Type B pancreatic cell (in vitro differentiated cells): Measurements from ENCODE around the gene PLCL1. TPM values are rescaled to one million over a fixed set of nuclear protein-coding genes. Genes with fewer than 3 reads are reported as not detected.

ENCODE experiments used
- DNase-seq: peaks from one replicate; pipeline ENCODE4 v3.0.0; 2021; ENCODE audit warnings: mixed read lengths; ENCODE audit not compliant: unreplicated experiment; ENCODE audit errors: extremely low spot score
- H3K27ac Mint-ChIP-seq: 2 replicates; pipeline ENCODE4 v1.8.0; 2021; ENCODE audit warnings: mild to moderate bottlenecking, mixed read lengths
- H3K27me3 Mint-ChIP-seq: 2 replicates; pipeline ENCODE4 v1.8.0; 2021; ENCODE audit warnings: mixed read lengths
- H3K36me3 Mint-ChIP-seq: 2 replicates; pipeline ENCODE4 v1.8.0; 2021; ENCODE audit warnings: mixed read lengths
- H3K4me1 Mint-ChIP-seq: one replicate; pipeline ENCODE4 v1.8.0; 2021; ENCODE audit warnings: mixed read lengths; ENCODE audit not compliant: unreplicated experiment
- H3K4me3 Mint-ChIP-seq: 2 replicates; pipeline ENCODE4 v1.8.0; 2021; ENCODE audit warnings: mild to moderate bottlenecking, mixed read lengths
- H3K9me3 Mint-ChIP-seq: 2 replicates; pipeline ENCODE4 v1.8.0; 2021; ENCODE audit warnings: mixed read lengths
- CTCF ChIP-seq: fragments of 200-600 bp; sonication (generic); conservative IDR thresholded peaks from 2 replicates; pipeline ENCODE4 v1.5.0; 2021; ENCODE audit warnings: antibody characterized with exemption, mild to moderate bottlenecking
- total RNA-seq: library from RNA; stranded (reverse); gene quantifications from 2 replicates; pipeline ENCODE4 v1.2.1, GENCODE V29; 2021; ENCODE audit warnings: low replicate concordance

The PLCL1 gene
- total RNA-seq, 1 donor from 2014 or later, result 4.4 TPM

DNA sequence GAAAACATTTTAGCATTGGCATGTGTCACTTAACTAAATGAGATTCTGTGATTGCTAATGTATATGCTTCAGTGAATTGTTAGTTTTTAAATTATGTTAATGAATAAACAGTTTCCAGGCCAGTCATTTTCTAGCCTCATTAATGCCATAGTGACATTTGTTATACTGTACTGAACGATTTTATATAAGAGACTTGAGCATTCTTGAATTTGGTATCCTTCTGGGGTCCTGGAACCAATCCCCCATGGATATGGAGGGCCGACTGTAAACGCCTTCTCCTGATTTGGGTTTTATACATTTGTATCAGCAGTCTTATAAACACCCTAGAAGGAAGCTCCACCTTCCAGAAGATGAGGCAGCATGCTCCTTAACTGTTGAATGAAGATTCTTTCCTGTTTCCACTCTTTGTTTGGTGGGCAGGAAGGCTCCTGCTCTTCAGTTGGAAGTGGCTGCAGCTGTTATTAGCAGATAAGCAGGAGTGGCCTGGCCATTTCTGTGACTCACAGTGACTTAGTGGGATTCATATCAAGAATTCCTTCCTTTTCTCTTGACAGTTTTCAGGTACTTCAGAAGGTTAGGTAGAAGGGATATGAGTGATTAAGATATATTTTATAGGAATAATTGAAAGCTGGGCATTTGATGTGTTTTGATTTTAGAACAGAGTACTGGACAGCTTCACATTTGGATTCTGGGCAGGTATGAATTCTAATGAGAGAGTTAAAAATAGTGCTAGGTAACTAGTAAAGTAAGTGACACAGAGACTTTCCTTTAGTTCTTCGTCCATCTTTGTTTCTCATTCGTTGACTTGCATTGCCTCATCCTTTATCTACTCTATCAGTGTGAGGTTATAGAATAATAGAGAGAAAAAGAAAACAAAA is 124.9 kb downstream of the PLCL1 start:
- H3K27ac Mint-ChIP-seq, result no peak overlapping the region
- no peaks in the 10 kb centered on the region for H3K36me3 Mint-ChIP-seq
- DNase-seq, result no peak
- no peaks in the 10 kb centered on the region for H3K27me3 Mint-ChIP-seq
- no peak overlapping the region for H3K4me3 Mint-ChIP-seq
- H3K9me3 Mint-ChIP-seq, result no peaks in the 10 kb centered on the region
- TF ChIP-seq CTCF, result no peak
- no peaks in the 10 kb centered on the region for H3K4me1 Mint-ChIP-seq

DNA sequence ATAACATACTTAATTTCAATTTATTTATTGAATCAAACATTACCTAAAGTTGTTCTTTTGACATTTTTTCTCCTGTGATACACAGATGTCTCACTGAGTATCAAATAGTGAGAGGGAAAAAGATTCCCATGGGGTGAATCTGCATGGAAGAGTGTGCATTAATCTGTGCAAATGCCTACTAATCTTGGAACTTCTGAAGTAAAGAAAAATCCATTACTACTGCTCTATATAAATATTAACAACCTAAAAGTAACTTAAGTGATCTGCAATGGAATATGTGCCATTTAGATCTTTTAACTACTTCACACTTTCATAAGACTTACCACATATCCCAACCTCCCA is 125.5 kb downstream of the PLCL1 start:
- H3K4me1 Mint-ChIP-seq, result no peaks in the 10 kb centered on the region
- no peak overlapping the region for H3K27ac Mint-ChIP-seq
- TF ChIP-seq CTCF, result no peak
- H3K36me3 Mint-ChIP-seq, result no peaks in the 10 kb centered on the region
- H3K4me3 Mint-ChIP-seq, result no peak overlapping the region
- no peaks in the 10 kb centered on the region for H3K9me3 Mint-ChIP-seq
- H3K27me3 Mint-ChIP-seq, result no peaks in the 10 kb centered on the region
- no peak for DNase-seq

DNA sequence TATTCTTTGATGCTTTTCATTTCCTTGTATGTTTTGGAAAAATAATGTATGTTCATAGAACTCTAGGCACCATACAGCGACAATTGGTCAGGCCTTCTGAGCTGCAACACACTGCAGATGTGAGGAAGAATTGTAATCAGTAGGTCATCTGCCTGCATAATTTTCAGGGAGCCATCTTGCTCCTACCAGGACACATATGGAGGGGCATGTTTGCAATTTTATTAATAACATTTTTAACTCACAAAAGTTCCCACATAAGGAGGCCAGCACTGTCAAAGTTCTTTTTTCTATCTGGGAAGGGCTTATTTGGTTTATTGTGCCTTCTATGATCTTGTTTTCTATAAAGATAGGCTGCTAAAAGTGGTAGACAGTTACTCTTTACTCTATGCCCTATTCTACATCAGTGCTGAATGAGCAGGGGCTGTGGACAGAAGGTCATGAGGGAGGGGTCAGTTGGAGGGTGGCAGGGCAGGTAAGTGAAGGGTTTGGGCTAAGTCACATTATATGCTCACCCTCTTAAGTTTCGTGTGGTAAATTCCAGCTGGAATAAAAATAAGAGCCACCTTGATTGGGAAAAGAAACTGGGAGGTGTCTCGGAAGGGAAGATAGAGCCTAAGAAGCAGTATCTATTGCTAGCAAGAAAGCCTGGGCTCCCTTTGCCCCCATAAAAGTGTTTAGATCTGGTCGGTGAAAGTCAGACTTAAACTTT is 126.3 kb downstream of the PLCL1 start:
- Mint-ChIP-seq H3K27me3 (no peaks in the 10 kb centered on the region), H3K27ac (no peak overlapping the region), H3K4me3 (no peak overlapping the region), H3K9me3 (no peaks in the 10 kb centered on the region), H3K36me3 (no peaks in the 10 kb centered on the region), H3K4me1 (no peaks in the 10 kb centered on the region)
- no peak for DNase-seq
- TF ChIP-seq CTCF, result no peak

GRCh38 chr2:197931661-197932312 is 127.4 kb downstream of the PLCL1 start:
- DNase-seq, result no peak
- no peaks in the 10 kb centered on the region for H3K36me3 Mint-ChIP-seq
- no peak for TF ChIP-seq CTCF
- no peaks in the 10 kb centered on the region for H3K9me3 Mint-ChIP-seq
- no peaks in the 10 kb centered on the region for H3K27me3 Mint-ChIP-seq
- H3K4me1 Mint-ChIP-seq, result no peaks in the 10 kb centered on the region
- H3K4me3 Mint-ChIP-seq, result no peak overlapping the region
- H3K27ac Mint-ChIP-seq, result no peak overlapping the region

- no peak overlapping the region for H3K27ac Mint-ChIP-seq
- TF ChIP-seq CTCF, result no peak
- H3K9me3 Mint-ChIP-seq, result no peaks in the 10 kb centered on the region
These were observed 128.0 kb downstream of the PLCL1 start for GRCh38 chr2:197932374-197932773.

More at GRCh38 chr2:197932374-197932773, 128.0 kb downstream of the PLCL1 start:
- no peak overlapping the region for H3K4me3 Mint-ChIP-seq
- H3K4me1 Mint-ChIP-seq, result no peaks in the 10 kb centered on the region
- no peak for DNase-seq
- H3K36me3 Mint-ChIP-seq, result no peaks in the 10 kb centered on the region
- H3K27me3 Mint-ChIP-seq, result no peaks in the 10 kb centered on the region
